HT1080 (cell line): ENCODE data around the gene ENPP5. TPM values are rescaled to one million over a fixed set of nuclear protein-coding genes. Genes with fewer than 3 reads are reported as not detected.

Source experiments
- DNase-seq: peaks from one replicate; pipeline ENCODE4 v3.0.0-alpha.2; 2015; ENCODE audit warnings: low read depth
- total RNA-seq: library from RNA; depleted of rRNA; stranded (reverse); fragments of >200 nt; shearing (Covaris generic); gene quantifications from 2 replicates; pipeline ENCODE4 v1.2.3, GENCODE V29; 2014; rRNA removed

Gene ENPP5
- total RNA-seq, 1 experiment from 2014 or later: not detected

GRCh38 chr6:46113370-46113769, 57.4 kb downstream of the ENPP5 start:
- DNase-seq: no peak

Other genes with a start within 250 kb of the ENPP5 start
- not detected in 2 replicates for gene CLIC5, start 155.1 kb downstream of the ENPP5 start, total RNA-seq
- 0.03 TPM in 1 of 2 replicates, not detected in the other for gene ENPP4, start 41.0 kb downstream of the ENPP5 start, total RNA-seq